Activated T-helper 1 cell treated with anti-CD3 and anti-CD28 coated beads, Interleukin-12 subunit alpha, Interleukin-12 subunit beta, Interleukin-2, Interleukin-4 antibody, amounts not matched to agents 30 ng/mL and 10 ng/mL and 1 ng/mL, durations not matched to agents 14 hours and 24 hours and 36 hours (primary cell): ENCODE results near the gene SAP30BP. TPM values are rescaled to one million over a fixed set of nuclear protein-coding genes. Genes with fewer than 3 reads are reported as not detected.

Source experiments
- DNase-seq: peaks from one replicate; pipeline ENCODE4 v3.0.0; 2021; ENCODE audit warnings: low spot score
- H3K27ac Mint-ChIP-seq: one replicate; pipeline ENCODE4 v1.8.0; 2021; ENCODE audit warnings: mild to moderate bottlenecking, mixed read lengths
- H3K27me3 Mint-ChIP-seq: one replicate; pipeline ENCODE4 v1.8.0; 2022; ENCODE audit warnings: mild to moderate bottlenecking, moderate library complexity, mixed read lengths; ENCODE audit not compliant: insufficient read depth
- H3K36me3 Mint-ChIP-seq: one replicate; pipeline ENCODE4 v1.8.0; 2021; ENCODE audit warnings: low read depth, mixed read lengths
- H3K4me1 Mint-ChIP-seq: one replicate; pipeline ENCODE4 v1.8.0; 2021; ENCODE audit warnings: low read depth, mixed read lengths
- H3K4me3 Mint-ChIP-seq: one replicate; pipeline ENCODE4 v1.8.0; 2021; ENCODE audit warnings: mild to moderate bottlenecking, moderate library complexity, mixed read lengths
- H3K9me3 Mint-ChIP-seq: one replicate; pipeline ENCODE4 v1.8.0; 2021; ENCODE audit warnings: mixed read lengths
- intact Hi-C: fragments of 100-400 bp; cut with micrococcal nuclease; formaldehyde crosslinking; loops from one replicate; pipeline ENCODE4 v1.15.1; 2024
- total RNA-seq: library from RNA; stranded (reverse); gene quantifications from 2 replicates; pipeline ENCODE4 v1.2.3, GENCODE V29; 2022

Gene SAP30BP
- total RNA-seq, 1 donor from 2014 or later = 113 TPM

DNA sequence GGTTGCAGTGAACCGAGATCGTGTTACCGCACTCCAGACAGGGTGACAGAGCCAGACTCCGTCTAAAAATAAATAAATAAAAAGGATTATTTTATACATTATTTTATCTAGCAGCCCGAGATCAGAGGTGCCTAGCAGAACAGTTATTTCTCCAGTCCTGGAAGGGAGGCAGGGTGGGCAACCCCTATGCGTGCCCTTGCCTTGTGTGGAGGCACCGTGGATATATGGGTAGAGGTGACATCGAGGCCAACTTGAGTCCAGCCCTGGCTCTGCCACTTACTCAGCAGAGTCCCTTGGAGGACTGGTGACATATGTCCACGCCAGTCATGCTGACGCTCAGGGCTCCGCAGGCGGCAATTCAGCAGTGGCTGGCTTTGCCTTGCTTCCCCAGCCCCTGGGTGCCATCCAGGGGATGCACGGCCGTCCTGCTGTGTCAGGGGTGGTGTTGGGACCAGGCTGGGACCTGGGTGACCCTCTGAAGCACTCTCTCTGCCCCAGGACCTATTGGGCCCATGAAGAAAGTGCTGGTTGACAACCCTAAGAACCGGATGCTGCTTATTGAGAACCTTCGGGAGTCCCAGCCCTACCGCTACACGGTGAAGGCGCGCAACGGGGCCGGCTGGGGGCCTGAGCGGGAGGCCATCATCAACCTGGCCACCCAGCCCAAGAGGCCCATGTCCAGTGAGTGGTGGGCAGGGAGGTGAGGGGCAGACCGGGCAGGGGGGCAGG, 84.7 kb downstream of the SAP30BP start:
- Mint-ChIP-seq H3K27me3 (peaks cover 12% of the 10 kb centered on the region), H3K36me3 (no peaks in the 10 kb centered on the region), H3K9me3 (no peaks in the 10 kb centered on the region), H3K4me3 (no peak overlapping the region), H3K4me1 (peaks cover 19% of the 10 kb centered on the region), H3K27ac (no peak overlapping the region)
- no peak for DNase-seq
- intact Hi-C loops = loop anchor here (2.0 kb wide), 1 partner anchor 325 kb away; no protein-coding TSS in a partner anchor

DNA sequence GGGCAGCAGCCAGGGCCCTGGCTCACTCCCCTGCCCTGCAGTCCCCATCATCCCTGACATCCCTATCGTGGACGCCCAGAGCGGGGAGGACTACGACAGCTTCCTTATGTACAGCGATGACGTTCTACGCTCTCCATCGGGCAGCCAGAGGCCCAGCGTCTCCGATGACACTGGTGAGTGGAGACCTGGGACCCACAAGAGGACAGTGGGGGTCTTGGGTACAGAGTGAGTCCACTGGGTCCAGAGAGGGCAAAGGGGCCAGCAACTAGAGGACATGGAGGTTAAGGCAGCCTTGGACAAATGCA, 85.2 kb downstream of the SAP30BP start:
- Mint-ChIP-seq H3K4me1 (peaks cover 19% of the 10 kb centered on the region), H3K36me3 (no peaks in the 10 kb centered on the region), H3K9me3 (no peaks in the 10 kb centered on the region), H3K27me3 (peaks cover 12% of the 10 kb centered on the region), H3K4me3 (peak overlapping the region; percentile 8), H3K27ac (no peak overlapping the region)
- intact Hi-C loops = no loop called here
- DNase-seq = no peak

DNA sequence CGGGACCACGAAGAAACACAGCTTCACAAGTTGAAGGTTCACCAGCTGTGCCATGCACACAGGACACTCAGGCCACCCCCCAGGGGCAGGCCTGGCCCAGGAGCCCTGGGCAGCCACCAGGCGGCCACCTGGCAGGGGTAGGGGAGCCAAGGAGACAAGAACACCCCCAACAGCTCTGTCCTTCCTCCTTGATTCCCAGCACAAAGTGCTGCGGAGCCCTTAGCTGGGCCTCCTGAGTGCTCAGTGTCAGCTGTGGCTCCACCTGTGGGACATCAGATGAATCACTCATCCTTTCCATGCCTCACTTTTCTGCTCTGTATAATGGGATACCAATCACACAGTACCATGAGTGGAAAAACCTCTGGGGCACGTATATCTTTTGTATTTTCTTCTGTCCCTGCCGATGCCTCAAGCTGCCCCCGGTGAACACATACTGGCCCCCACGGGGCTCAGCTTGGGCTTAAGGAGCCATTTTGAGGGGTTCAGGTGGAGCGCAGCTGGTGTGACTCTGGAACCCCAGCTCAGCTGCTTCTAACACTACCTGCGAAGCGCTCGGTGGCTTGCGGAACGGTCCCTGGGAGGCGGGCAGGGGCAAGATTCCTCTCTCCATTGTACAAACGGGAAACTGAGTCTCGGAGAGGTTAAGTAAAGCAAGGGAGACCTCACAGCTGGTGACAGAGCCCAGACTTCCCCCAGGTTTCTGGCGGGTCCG, 85.8 kb downstream of the SAP30BP start:
- Mint-ChIP-seq H3K27me3 (peaks cover 9% of the 10 kb centered on the region), H3K27ac (peak overlapping the region; percentile 75), H3K9me3 (no peaks in the 10 kb centered on the region), H3K36me3 (peaks cover 3% of the 10 kb centered on the region), H3K4me3 (peak overlapping the region; percentile 65), H3K4me1 (peaks cover 14% of the 10 kb centered on the region)
- intact Hi-C loops = no loop called here
- DNase-seq = no peak

DNA sequence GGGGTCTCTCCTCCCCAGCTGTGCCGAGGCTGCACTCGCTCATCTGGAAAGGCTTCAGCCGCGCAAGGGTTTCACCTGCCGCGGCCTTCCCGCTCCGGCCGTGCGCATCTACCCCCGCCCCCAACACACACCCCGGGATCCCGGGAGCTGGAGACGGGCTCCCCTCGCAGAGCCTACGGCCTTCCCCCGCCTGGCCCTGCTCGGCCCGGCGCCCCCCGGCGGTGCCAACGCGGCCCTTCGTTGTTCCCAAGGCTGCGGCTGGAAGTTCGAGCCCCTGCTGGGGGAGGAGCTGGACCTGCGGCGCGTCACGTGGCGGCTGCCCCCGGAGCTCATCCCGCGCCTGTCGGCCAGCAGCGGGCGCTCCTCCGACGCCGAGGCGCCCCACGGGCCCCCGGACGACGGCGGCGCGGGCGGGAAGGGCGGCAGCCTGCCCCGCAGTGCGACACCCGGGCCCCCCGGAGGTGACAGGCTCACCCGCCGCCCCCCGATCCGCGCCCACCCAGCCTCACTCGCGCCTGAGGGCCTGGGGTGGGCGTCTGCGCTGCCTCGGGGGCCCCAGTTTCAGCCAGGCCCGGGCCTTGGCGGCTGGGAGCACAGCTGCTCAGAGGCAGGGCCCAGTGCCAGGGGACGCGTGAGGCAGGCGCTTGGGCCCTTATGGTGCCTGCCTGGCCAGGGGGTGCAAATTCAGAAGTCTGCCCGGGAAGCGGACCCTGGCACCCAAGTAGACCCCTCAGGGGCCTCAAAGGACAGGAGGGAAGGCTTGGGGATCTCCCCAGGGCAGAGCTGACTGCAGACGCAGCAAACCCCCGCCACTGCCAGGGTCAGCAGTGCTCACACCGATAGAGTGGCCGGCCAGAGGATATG, 86.6 kb downstream of the SAP30BP start:
- H3K36me3 Mint-ChIP-seq = peaks cover 3% of the 10 kb centered on the region
- H3K27me3 Mint-ChIP-seq = peaks cover 9% of the 10 kb centered on the region
- H3K4me3 Mint-ChIP-seq = peak overlapping the region; percentile 65
- intact Hi-C loops = no loop called here
- no peaks in the 10 kb centered on the region for H3K9me3 Mint-ChIP-seq
- peak; percentile 68 for DNase-seq
- H3K4me1 Mint-ChIP-seq = peaks cover 14% of the 10 kb centered on the region
- no peak overlapping the region for H3K27ac Mint-ChIP-seq

DNA sequence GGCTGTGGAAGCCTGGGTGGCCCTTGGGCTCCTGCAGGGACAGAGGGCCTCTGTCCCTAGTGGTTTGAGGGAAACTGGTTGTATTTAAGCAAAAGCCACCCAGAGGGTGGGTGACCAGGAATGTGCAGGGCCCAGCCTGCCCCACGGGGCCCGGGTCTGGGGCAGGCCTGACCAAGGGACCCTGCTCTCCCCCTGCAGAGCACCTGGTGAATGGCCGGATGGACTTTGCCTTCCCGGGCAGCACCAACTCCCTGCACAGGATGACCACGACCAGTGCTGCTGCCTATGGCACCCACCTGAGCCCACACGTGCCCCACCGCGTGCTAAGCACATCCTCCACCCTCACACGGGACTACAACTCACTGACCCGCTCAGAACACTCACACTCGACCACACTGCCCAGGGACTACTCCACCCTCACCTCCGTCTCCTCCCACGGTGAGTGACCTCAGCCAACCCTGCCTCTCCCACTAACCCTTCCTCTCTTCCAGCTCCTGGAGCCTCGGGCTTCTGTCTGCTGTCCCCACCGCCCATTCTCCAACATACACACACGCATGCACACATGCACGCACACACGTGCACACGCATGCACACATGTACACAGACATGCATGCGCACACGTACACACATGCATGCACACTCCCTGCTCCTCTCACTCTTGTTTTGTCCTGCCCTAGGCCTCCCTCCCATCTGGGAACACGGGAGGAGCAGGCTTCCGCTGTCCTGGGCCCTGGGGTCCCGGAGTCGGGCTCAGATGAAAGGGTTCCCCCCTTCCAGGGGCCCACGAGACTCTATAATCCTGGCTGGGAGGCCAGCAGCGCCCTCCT, 87.5 kb downstream of the SAP30BP start:
- peak overlapping the region; percentile 38 for H3K4me3 Mint-ChIP-seq
- H3K9me3 Mint-ChIP-seq = no peaks in the 10 kb centered on the region
- H3K4me1 Mint-ChIP-seq = peaks cover 11% of the 10 kb centered on the region
- peaks cover 9% of the 10 kb centered on the region for H3K27me3 Mint-ChIP-seq
- peak overlapping the region; percentile 70 for H3K27ac Mint-ChIP-seq
- DNase-seq = no peak
- peaks cover 3% of the 10 kb centered on the region for H3K36me3 Mint-ChIP-seq
- intact Hi-C loops = no loop called here

DNA sequence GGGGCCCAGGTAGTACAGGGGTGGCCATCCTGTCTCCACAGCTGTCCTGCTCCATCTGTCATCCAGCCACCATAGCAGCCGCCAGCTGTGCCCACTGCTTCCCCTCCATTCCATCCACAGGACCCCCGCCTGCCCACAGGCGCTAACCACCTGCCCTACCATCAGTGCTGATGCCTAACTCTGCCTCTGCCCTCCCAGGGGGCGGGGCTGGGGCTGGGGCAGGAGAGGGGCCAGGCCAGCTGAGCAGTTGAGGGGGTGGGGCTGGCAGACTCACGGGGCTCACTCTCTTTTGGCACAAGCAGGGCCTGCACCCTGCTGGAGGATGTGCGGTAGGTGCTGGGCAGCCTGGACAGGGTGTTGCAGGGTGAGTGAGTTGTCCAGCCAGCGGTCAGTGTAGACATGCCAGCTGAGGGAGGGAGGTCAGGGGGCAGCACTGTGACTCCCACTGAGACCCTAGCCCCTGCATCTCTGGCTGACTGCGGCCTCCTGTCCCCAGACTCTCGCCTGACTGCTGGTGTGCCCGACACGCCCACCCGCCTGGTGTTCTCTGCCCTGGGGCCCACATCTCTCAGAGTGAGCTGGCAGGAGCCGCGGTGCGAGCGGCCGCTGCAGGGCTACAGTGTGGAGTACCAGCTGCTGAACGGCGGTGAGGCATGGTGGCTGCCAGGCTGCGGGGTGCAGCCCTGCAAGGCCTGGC, 88.2 kb downstream of the SAP30BP start:
- Mint-ChIP-seq H3K27ac (peak overlapping the region; percentile 70), H3K9me3 (no peaks in the 10 kb centered on the region), H3K4me3 (peak overlapping the region; percentile 38), H3K4me1 (peaks cover 6% of the 10 kb centered on the region), H3K36me3 (peaks cover 3% of the 10 kb centered on the region), H3K27me3 (peaks cover 9% of the 10 kb centered on the region)
- no peak for DNase-seq
- intact Hi-C loops = no loop called here

DNA sequence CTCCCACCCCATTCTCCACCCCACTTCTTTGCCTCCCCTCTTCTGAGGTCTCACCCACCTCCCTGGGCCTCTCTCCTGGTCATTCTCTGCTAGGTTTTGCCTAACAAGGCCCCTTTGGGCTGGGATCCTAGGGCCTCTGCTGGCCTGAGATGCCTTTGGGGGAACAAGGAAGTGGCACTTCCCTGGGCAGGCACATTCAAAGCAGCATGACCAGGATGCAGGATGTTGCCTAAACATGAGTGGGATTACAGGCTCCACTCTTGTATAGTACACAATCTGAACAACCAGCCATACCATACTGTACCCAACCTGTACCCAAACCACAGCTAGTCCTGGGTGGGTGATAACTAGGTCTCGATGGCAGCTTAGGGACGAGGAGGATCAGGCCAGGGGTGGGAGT, 88.9 kb downstream of the SAP30BP start:
- DNase-seq = no peak
- Mint-ChIP-seq H3K36me3 (peaks cover 3% of the 10 kb centered on the region), H3K4me3 (no peak overlapping the region), H3K4me1 (peaks cover 6% of the 10 kb centered on the region), H3K9me3 (no peaks in the 10 kb centered on the region), H3K27me3 (peaks cover 7% of the 10 kb centered on the region), H3K27ac (peak overlapping the region; percentile 34)
- intact Hi-C loops = no loop called here

DNA sequence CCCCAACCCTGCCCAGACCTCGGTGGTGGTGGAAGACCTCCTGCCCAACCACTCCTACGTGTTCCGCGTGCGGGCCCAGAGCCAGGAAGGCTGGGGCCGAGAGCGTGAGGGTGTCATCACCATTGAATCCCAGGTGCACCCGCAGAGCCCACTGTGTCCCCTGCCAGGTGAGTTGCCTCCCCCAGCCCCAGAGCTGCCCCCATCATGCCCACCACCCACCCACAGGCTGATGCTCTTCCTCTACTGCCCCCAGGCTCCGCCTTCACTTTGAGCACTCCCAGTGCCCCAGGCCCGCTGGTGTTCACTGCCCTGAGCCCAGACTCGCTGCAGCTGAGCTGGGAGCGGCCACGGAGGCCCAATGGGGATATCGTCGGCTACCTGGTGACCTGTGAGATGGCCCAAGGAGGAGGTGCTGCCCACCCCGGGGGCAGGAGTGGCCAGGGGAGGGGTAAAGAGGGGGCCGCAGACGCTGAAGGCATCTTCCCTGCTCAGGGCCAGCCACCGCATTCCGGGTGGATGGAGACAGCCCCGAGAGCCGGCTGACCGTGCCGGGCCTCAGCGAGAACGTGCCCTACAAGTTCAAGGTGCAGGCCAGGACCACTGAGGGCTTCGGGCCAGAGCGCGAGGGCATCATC, 89.4 kb downstream of the SAP30BP start:
- no peaks in the 10 kb centered on the region for H3K9me3 Mint-ChIP-seq
- no peak overlapping the region for H3K27ac Mint-ChIP-seq
- DNase-seq = no peak
- intact Hi-C loops = no loop called here
- H3K36me3 Mint-ChIP-seq = peaks cover 3% of the 10 kb centered on the region
- peaks cover 6% of the 10 kb centered on the region for H3K4me1 Mint-ChIP-seq
- H3K27me3 Mint-ChIP-seq = peaks cover 3% of the 10 kb centered on the region
- H3K4me3 Mint-ChIP-seq = no peak overlapping the region

DNA sequence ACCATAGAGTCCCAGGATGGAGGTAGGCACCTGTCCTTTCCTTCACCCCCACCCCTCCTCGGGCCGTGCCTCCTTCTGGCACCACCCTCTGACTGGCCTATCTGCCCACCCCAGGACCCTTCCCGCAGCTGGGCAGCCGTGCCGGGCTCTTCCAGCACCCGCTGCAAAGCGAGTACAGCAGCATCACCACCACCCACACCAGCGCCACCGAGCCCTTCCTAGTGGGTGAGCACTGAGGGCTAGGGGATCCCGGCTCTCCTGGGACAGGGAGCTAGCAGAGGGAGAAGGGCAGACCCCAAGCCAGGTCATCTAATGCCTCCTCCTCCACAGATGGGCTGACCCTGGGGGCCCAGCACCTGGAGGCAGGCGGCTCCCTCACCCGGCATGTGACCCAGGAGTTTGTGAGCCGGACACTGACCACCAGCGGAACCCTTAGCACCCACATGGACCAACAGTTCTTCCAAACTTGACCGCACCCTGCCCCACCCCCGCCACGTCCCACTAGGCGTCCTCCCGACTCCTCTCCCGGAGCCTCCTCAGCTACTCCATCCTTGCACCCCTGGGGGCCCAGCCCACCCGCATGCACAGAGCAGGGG, 90.0 kb downstream of the SAP30BP start:
- DNase-seq = no peak

More for the DNA sequence above, 90.0 kb downstream of the SAP30BP start:
- H3K4me3 Mint-ChIP-seq = no peak overlapping the region
- H3K27ac Mint-ChIP-seq = no peak overlapping the region
- H3K9me3 Mint-ChIP-seq = no peaks in the 10 kb centered on the region
- intact Hi-C loops = no loop called here
- H3K36me3 Mint-ChIP-seq = peaks cover 3% of the 10 kb centered on the region
- peaks cover 6% of the 10 kb centered on the region for H3K4me1 Mint-ChIP-seq
- peaks cover 3% of the 10 kb centered on the region for H3K27me3 Mint-ChIP-seq
